Measurements from ENCODE around the gene ZNF714. TPM values are rescaled to one million over a fixed set of nuclear protein-coding genes. Genes with fewer than 3 reads are reported as not detected.
"Not testable (repeated sequence)": the region's sequence is repeated elsewhere in the genome, so short reads cannot be mapped to it uniquely, and the experiment has no call there.

ZNF714 gene
- total RNA-seq, 2 experiments from 2014 or later: 13.3 to 16.6 TPM

DNA sequence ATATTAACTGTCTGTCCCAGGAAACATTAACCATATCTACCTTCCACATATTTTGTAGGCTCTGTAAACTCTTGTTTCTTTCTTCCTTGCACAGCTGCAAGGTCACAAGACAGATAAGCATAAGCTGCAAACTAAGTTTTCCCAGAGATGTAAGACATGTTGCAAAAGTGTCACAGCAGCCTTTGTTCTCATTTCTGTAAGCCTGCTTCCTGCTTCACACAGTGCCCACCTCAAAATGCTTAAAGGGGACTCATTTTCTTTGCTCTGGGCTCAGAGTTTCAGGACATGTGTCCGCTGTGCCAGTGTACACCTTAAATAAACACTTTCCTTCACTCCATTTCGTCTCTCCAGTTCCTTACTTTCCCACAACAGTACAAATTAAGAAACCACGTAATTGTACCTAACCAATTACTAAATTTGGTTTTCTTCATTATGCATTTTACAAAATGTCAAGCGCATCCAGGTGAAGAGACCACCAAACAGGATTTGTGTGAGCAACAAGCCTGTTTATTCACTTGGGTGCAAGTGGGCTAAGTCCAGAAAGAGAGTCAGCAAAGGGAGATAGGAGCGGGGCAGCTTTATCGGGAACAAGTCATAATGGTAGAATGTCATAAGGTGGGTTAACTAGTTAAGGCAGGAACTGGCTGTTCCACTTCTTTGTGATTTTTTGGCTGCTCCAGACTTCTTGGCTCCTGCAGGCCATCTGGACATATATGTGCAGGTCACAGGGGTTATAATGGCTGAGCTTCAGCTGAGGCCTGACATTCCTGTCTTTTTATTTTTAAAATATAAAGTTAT is 47.1 kb downstream of the ZNF714 start:
- CTCF ChIA-PET: no interaction called here

DNA sequence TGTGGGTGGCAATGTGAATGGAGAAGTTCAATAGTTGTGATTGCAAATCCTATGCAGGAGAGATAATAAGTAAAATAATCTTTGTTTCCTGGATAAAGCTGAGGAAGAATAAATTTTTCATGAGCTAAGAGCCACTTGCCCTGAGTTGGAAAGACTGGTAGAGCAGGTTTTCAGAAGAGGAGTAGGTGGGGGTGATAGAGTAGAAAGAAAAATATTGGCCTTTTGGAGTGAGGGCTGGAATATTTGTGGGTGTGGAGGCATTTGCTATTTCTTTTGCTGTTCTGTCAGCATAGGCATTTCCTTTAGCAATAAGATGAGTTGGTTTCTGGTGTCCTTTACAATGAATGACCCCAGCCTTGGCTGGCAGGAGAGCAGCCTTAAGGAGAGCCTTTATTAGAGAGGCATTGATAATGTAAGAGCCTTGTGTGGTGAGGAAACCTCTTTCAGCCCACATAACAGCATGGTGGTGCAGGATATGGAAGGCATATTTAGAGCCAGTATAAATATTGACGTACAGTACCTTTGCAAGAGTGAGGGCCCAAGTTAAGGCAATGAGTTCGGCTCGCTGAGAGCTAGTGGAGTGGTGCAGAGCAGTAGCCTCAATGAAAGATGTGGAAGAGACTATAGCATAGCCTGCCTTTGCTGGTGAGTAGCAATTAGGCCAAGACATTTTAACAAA is 48.2 kb downstream of the ZNF714 start:
- ChIA-PET POLR2A (no interaction called here), CTCF (no interaction called here)

More for the DNA sequence above, 47.1 kb downstream of the ZNF714 start:
- POLR2A ChIA-PET: interaction anchor here (0.7 kb wide), 1 partner anchor 13 kb away, joined by 3 read pairs; the partner anchor contains the start of gene ZNF431

DNA sequence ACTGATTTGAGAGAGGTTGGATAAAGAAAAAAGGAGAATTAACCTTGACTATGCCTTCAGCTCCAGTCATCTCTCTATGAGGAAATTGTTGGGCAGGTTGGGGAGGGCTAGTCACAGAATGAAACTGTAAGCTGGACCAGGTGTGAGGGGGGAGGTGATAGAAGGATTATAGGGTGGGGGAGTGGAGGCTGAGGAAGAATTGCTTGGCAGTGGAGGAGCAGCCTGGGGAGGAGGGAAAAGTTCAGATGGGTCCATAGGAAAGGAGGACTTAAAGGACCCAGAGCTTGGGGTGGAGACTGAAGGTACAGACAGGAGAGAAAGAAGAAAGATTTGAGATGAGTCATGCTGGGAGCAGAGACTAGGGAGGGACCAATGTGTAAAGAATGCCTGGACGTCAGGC is 51.6 kb downstream of the ZNF714 start:
- ChIA-PET CTCF (no interaction called here), POLR2A (no interaction called here)

DNA sequence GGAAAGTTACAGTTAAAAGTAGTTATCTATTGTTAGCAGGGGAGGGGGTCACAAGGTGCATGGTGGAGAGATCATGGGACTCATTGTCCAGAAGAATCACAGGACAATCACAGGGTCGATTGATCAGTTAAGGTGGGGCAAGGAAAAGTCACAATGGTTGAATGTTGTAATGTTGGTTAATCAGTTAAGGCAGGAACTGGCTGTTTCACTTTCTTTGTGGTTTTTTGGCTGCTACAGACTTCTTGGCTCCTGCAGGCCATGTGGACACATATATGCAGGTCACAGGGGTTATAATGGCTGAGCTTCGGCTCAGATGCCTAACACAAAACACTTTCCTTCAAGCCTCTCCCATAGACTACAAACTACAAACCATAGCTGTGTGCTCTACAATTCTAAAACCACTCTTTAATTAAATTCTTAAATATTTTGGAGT is 52.9 kb downstream of the ZNF714 start:
- CTCF ChIA-PET: no interaction called here
- POLR2A ChIA-PET: no interaction called here

DNA sequence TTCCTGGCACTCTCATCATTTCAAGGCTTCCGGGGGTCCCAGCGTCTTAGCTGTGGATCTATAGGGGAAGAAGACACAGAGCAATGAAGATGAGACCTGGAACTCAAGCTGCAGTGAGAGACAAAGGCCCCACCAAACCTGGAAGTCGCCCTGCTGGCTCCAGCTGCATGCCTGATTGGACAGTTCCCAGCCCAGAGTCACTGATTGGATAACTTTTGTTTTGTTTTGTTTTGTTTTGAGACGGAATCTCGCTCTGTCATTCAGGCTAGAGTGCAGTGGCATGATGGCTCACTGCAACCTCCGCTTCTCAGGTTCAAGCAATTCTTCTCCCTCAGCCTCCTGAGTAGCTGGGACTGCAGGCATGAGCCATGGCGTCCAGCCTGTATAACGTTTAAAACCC is 53.4 kb downstream of the ZNF714 start:
- CTCF ChIA-PET: no interaction called here
- POLR2A ChIA-PET: no interaction called here

DNA sequence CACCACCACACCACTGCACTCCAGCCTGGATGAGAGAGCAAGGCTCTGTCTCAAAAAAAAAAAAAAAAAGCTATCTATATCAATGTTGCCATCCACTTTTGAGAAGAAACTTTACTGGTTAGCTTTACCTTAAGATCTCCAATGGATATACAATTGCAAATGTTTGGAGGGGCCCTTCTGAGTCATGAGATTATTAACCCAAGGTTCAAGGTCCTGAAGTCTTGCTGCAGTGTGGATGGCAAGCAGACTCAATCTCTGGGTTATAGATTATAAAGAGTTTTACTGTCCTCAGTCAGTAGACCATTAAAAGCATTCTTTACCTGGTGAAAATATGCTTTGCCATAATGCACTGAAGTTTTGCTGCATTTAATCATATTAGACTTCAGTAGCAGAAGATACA is 56.1 kb downstream of the ZNF714 start:
- CTCF ChIA-PET: no interaction called here
- POLR2A ChIA-PET: no interaction called here

DNA sequence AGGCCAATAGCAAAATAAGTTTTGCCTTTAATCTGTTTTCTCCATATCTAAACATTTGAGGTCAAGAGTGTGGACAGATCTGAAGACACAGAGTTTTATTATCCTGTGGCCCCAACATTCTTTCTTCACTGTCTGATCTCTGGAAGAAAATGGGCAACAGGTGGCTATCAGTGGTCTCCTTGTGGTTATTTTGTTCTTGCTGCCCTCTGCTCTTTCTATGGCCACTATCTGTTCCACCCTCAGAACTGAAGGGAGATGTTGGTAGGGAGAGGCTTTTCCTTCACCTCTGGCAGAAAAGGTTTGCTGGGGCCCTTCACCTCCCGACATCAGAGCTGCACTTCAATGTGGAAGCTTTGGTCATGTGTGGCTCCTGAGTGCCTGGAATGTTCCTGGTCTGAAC is 59.0 kb downstream of the ZNF714 start:
- CTCF ChIA-PET: not testable (repeated sequence)

DNA sequence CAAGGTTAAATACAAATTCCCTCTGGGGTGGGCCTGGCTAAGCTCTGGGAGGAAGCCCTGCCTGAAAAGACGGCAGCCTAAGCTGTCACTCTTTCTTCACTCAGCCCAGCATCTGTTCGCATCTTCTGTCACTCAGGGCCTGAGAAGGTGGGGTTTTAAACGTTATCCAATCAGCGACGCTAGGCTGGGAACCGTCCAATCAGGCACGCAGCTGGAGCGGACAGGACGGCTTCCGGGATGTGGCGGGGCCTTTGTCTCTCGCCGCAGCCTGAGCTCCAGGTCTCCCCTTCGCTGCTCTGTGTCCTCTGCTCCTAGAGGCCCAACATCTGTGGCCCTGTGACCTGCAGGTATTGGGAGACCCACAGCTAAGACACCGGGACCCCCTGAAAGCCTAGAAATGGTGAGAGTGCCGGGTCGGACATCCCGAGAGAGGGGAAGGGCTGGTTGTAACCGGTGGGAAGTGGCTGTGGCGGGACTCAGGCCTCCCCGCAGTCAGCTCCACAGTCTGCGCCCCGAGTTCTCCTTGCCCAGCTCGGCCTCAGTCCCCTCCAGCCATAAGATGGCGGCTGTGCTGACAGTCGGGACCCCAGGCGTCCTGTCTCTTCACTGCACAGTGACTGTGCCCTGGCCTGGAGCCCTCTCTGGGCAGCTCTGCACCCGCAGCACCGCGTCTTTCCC is 59.9 kb downstream of the ZNF714 start, which contains the start of gene ZNF431:
ZNF431 (plus strand) TSS at position 254 of the 678 bp plus-strand sequence; CDS start at position 398, 144 bp downstream.
- ChIA-PET POLR2A (interaction anchor here (0.6 to 1.6 kb wide), 6 partner anchors 13 to 365 kb away, joined by 3 to 10 read pairs (median 3); partner anchors contain the start of genes ZNF430 and ZNF85), CTCF (no interaction called here)

More for the DNA sequence above, 59.0 kb downstream of the ZNF714 start:
- POLR2A ChIA-PET: interaction anchor here (0.6 to 1.4 kb wide), 2 partner anchors 120 to 139 kb away, joined by 3 to 10 read pairs; partner anchors contain the start of gene ZNF430

DNA sequence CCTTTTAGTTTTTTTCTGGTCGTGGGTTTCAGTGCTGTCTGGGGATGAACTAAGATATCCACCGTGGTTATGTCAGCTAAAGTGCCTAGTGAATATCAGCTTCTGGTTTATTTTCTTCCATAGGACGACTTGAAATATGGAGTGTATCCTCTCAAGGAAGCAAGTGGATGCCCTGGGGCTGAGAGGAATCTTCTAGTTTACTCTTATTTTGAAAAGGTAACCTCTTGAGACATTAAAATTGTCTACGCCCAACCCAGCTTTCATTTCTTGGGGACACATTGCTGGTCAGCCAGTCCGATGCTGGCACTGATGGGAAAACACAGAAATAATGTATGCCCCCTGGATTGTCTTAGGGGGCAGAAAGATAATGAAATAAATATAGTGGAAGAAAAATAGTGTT is 61.4 kb downstream of the ZNF714 start:
- POLR2A ChIA-PET: no interaction called here
- CTCF ChIA-PET: no interaction called here

DNA sequence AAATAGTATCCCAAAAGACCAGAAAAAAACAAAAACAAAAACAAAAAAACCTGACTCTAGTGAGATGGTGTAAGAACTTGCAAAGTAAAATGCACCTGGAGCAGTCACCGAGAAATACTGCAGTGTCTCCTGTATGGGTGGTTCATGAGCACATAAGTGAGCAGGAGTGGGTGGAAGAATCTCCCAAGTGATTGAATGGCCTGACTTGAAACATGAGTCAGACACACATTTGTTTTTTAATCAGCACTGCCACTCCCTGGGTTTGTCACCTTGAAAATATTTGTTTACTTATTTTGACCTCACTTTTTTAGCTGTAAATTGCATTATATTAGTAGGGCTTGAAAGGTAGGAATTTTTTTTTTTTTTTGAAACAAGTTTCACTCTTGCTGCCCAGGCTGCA is 61.9 kb downstream of the ZNF714 start:
- POLR2A ChIA-PET: no interaction called here
- CTCF ChIA-PET: no interaction called here

DNA sequence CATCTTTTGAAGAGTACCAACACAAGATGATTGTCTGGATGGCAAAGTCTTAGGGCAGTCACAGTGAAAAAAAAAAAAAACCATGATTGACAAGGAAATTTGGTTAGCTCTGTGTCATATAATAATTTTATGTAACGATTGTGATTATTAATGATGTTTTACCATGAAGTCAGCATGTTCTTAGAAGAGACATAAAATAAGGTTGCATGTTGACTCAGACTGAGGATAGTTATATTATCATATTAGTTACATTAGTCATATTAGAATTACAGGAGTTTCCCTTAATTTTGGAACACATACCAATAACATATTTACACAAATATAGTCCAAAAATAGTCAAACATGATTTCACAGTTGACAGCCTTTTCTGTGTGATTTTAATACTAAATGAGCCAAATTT is 65.5 kb downstream of the ZNF714 start:
- ChIA-PET POLR2A (interaction anchor here (0.6 kb wide), 1 partner anchor 146 kb away, joined by 5 read pairs; no protein-coding TSS in a partner anchor), CTCF (no interaction called here)

DNA sequence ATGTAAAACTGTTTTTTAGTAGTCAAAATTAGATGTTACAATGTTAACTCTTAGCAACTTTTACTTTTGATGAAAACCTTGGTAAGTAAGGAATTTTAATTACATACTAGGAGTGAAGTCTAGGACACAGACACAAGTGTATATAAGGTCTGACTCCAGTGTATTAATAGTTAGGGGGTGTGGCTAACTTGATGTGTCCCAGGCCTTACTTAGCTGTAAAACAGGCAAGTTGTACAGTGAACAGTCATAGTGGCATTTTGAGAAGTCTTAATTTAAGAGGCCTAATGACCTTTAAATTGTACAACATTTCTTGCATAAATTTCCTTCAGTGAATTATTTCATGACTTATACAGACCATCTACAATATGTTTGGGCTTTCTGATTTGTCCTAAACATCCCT is 66.7 kb downstream of the ZNF714 start:
- CTCF ChIA-PET: no interaction called here
- POLR2A ChIA-PET: no interaction called here

DNA sequence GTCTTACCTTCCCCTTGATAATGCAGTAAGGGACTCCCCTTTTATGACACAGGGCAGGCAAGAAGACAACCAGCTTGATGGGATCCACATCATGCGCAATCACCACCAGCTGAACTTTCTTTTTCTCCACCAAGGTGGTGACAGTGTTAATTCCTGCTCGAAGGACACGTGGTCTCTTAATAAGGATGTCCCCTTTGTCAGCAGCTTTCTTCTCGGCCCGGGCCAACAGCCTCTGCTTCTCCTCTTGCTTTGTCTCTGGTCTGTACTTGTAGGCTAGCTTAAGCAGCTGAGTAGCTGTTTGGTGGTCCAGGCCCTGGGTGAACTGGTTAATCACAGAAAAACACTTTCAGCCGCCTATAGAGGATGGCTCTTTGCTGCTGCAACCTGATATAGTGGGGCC is 67.9 kb downstream of the ZNF714 start:
- ChIA-PET POLR2A (no interaction called here), CTCF (no interaction called here)

DNA sequence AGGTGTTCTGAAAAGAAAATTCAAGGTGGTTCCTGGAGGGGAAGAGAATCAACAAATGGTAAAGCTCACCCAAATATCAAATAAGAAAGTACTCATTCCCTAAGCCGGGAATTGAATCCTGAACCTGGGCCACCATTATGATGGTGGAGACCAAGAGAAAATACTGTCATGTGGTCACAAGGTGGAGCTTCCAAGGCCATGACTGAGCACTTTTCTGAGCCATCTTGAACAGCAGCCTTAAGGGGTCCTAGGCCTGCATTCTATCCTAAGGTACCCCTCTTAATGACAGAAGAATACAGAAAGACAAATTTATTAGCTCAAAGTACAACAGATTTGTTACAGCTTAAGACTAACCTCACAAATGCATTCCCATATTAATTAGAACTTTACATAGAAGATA is 69.5 kb downstream of the ZNF714 start:
- POLR2A ChIA-PET: no interaction called here
- CTCF ChIA-PET: no interaction called here

DNA sequence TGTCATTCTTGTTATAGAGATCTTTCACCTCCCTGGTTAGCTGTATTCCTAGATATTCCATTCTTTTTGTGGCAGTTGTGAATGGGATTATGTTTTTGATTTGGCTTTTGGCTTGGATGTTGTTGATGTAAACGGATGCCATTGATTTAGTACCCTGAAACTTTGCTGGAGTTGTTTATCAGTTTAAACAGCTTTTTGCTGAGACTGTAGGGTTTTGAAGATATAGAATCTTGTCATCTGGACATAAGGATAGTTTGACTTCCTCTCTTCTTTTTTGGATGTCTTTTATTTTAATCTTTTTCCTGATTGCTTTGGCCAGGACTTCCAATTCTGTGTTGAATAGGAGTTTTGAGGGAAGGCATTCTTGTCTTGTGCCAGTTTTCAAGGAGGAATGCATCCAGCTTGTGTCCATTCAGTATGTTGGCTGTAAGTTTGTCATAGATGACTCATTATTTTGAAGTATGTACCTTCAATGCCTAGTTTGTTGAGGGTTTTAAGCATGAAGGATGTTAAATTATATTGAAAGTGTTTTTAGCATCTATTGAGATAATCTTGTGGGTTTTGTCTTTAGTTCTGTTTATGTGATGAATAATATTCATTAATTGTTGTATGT is 76.6 kb downstream of the ZNF714 start:
- POLR2A ChIA-PET: no interaction called here

DNA sequence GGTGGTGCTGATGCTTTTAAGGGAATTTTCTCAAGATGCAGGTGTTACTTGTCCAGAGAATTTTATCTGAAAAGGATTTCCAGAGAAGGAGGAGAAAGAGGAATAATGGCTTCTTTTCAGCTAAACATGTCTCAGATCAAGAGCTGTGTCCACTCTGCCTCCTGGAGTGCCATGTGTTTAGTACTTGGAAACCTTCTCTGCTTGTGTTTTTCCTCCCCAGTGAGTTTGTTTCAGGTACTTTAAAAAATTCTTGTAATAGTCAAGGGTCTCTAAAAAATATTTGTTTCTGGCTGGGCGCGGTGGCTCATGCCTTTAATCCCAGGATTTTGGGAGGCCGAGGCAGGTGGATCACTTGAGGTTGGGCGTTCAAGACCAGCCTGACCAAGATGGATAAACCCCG is 82.5 kb downstream of the ZNF714 start:
- POLR2A ChIA-PET: interaction anchor here (0.6 kb wide), 1 partner anchor 151 kb away, joined by 3 read pairs; no protein-coding TSS in a partner anchor

More for the DNA sequence above, 76.6 kb downstream of the ZNF714 start:
- CTCF ChIA-PET: no interaction called here

DNA sequence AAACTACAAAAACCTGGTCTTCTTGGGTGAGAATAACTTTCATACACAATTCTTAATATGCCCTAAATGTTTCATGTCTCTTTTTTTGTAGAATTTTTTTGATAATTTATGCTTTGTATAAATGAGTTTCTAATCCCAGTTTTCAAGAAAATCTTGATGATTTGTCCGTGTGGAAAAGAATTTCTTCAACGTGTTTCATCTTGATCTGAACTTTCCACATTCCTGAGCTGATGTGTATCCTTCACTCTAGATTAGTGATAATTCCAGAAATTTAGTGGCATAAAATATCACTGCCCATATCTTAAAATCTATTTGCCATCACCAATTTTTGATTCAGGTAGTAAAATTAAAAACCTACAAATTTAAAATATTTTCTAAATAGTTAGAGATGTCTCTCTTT is 84.4 kb downstream of the ZNF714 start:
- CTCF ChIA-PET: no interaction called here
- POLR2A ChIA-PET: no interaction called here

More for the DNA sequence above, 82.5 kb downstream of the ZNF714 start:
- CTCF ChIA-PET: no interaction called here

All from activated CD8-positive, alpha-beta memory T cell treated with anti-CD3 and anti-CD28 coated beads for 36 hours (primary cell).